22Rv1 (cell line): ENCODE measurements around the gene ENAH.

Source experiments
- H3K27ac ChIP-seq: fragments of 450-650 bp; 2 replicates; pipeline ENCODE4 v1.5.1; 2017
- CTCF ChIP-seq: fragments of 450-650 bp; IDR thresholded peaks from 2 replicates; pipeline ENCODE4 v1.5.1; 2017; ENCODE audit warnings: mild to moderate bottlenecking
- ZFX ChIP-seq: fragments of 450-650 bp; IDR thresholded peaks from 2 replicates; pipeline ENCODE4 v1.6.1; 2017; ENCODE audit warnings: antibody characterized with exemption, borderline replicate concordance

Gene ENAH

DNA sequence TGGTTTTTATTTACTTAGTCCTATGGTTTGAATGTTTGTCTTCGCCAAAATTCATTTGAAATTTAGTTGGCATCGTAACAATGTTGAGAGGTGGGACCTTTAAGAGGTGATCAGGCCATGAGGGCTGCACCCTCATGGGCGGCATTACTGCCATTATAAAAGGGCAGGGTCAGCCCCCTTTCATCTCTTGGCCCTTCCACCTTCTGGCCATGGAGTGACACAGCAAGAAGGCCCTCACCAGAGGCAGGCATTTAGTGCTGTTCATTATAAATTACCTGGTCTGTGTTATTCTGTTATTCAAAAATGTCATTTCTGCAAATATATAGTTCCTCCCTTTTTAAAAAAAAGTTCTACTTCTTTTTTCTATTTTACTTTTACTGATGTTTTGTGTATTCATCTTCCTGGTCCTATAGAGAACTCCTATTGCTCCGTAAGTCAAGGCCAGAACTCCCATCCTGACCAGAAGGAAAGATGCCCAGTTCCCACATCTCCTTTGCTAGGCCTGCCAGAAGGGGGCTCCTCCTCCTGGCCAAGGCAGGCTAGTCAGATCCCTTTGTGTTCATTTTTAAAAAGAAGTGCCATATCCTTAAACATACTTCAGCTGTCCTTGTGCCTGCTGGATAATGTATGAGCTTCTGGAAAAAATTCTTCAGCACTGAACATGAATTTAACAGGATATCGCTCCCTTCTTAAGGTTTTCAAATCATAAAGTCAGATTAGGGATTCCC is 215.0 kb downstream of the ENAH start:
- peak; percentile 59 for TF ChIP-seq CTCF
- no peak for TF ChIP-seq ZFX
- no peak overlapping the region for H3K27ac ChIP-seq
